Thyroid gland (tissue), 4 donors: Measurements from ENCODE around the gene ABCD1. TPM values are rescaled to one million over a fixed set of nuclear protein-coding genes. Genes with fewer than 3 reads are reported as not detected.
A peak's percentile ranks its signal among the peaks of the same experiment; 100 is the strongest.
"Not testable (repeated sequence)": the region's sequence is repeated elsewhere in the genome, so short reads cannot be mapped to it uniquely, and the experiment has no call there.

ENCODE experiments used
- DNase-seq, 2 donors: peaks; one replicate each; pipeline ENCODE4 v3.0.0-alpha.2; 2019
- H3K27ac ChIP-seq, 3 donors: fragments of 200-600 bp; sonication (generic); 1 replicate in 2 of 3; 2 replicates in 1 of 3; pipeline ENCODE4 v1.5.1; 2016 to 2019; ENCODE audit warnings: mild to moderate bottlenecking in 1 of 3, moderate library complexity in 1 of 3
- H3K27me3 ChIP-seq: fragments of 200-600 bp; sonication (generic); one replicate; pipeline ENCODE4 v1.5.1; 2019
- H3K36me3 ChIP-seq, 2 donors: fragments of 200-600 bp; sonication (generic); one replicate each; pipeline ENCODE4 v1.5.1; 2016 to 2019
- H3K4me1 ChIP-seq, 2 donors: fragments of 200-600 bp; sonication (generic); one replicate each; pipeline ENCODE4 v1.5.1; 2017 to 2019
- H3K4me3 ChIP-seq, 3 donors: fragments of 200-600 bp; sonication (generic); replicated peaks in 1 of 3; 1 replicate in 2 of 3; 2 replicates in 1 of 3; pipeline ENCODE4 v1.5.1; 2016; ENCODE audit warnings: mild to moderate bottlenecking in 1 of 3
- H3K9me3 ChIP-seq: fragments of 200-600 bp; sonication (generic); one replicate; pipeline ENCODE4 v1.5.1; 2017
- CTCF ChIP-seq, 6 experiments: fragments of 200-600 bp in 3 of 6; fragments of 450-650 bp in 3 of 6; sonication (generic) in 3 of 6; IDR thresholded peaks; one replicate each; pipeline ENCODE4 v1.5.1; 2016 to 2019; ENCODE audit warnings: antibody characterized with exemption in 6 of 6, mild to moderate bottlenecking in 2 of 6, inconsistent platforms in 1 of 6, moderate library complexity in 1 of 6
- POLR2A ChIP-seq, 2 donors: fragments of 450-650 bp; IDR thresholded peaks; one replicate each; pipeline ENCODE4 v1.6.1; 2017; ENCODE audit warnings: antibody characterized with exemption in 2 of 2, mild to moderate bottlenecking in 2 of 2, moderate library complexity in 1 of 2
- WGBS, 2 donors: methylation state at CpG; one replicate each; pipeline ENCODE4 v1.1.5; 2017; 5-methylcytosine and 5-hydroxymethylcytosine counted together
- intact Hi-C: fragments of 100-400 bp; cut with DNase I; formaldehyde crosslinking; loops from one replicate; pipeline ENCODE4 v1.15.1; 2023
- total RNA-seq, 4 donors: library from RNA; depleted of rRNA; stranded (reverse); fragments of >200 nt; gene quantifications; one replicate each; pipeline ENCODE4 v1.2.3, GENCODE V29; 2016

ABCD1 gene
- total RNA-seq, 4 donors from 2014 or later = 7.0 to 11.8 (median 8.9) TPM

GRCh38 chrX:153743468-153744209, 19.0 kb downstream of the ABCD1 start:
- DNase-seq = peak; percentile 72 to 82
- 0% methylated on average over 2 of the region's 35 CpGs; no CpG with 5 or more reads in 1 of the 2 donors for WGBS, 2 donors
- peak in 1 of 2 donors; percentile 20 for TF ChIP-seq POLR2A (IDR thresholded peaks at IDR 0.05)
- H3K27ac ChIP-seq, H3K9me3 ChIP-seq, H3K27me3 ChIP-seq, H3K4me3 ChIP-seq, intact Hi-C loops, H3K4me1 ChIP-seq, H3K36me3 ChIP-seq: not testable (repeated sequence)

GRCh38 chrX:153744210-153745066, 19.8 kb downstream of the ABCD1 start:
- no peak overlapping the region for H3K27ac ChIP-seq

GRCh38 chrX:153745067-153745433, 20.4 kb downstream of the ABCD1 start:
- H3K4me3 ChIP-seq, H3K27me3 ChIP-seq, intact Hi-C loops, H3K27ac ChIP-seq, H3K4me1 ChIP-seq, H3K36me3 ChIP-seq, H3K9me3 ChIP-seq, DNase-seq: not testable (repeated sequence)
- WGBS, 2 donors = 20 to 22% methylated on average over 2 to 4 of the region's 12 CpGs

More at GRCh38 chrX:153744210-153745066, 19.8 kb downstream of the ABCD1 start:
- Histone ChIP-seq H3K9me3 (no peaks in the 10 kb centered on the region), H3K27me3 (no peaks in the 10 kb centered on the region), H3K4me3 (no peak overlapping the region), H3K36me3 (no peaks in the 10 kb centered on the region), H3K4me1 (peaks cover 0 to 4% of the 10 kb centered on the region in 2 donors)
- no peak for TF ChIP-seq POLR2A (IDR thresholded peaks at IDR 0.05)
- TF ChIP-seq CTCF (IDR thresholded peaks at IDR 0.05) = no peak
- WGBS, 2 donors = 10 to 26% methylated on average over 7 to 10 of the region's 38 CpGs
- intact Hi-C loops = no loop called here
- DNase-seq = peak; percentile 31 to 38

GRCh38 chrX:153746359-153746758, 21.7 kb downstream of the ABCD1 start:
- intact Hi-C loops = no loop called here
- TF ChIP-seq CTCF (IDR thresholded peaks at IDR 0.05) (no peak), POLR2A (IDR thresholded peaks at IDR 0.05) (no peak)
- Histone ChIP-seq H3K27me3 (no peaks in the 10 kb centered on the region), H3K4me3 (no peak overlapping the region), H3K4me1 (peaks cover 0 to 4% of the 10 kb centered on the region in 2 donors), H3K9me3 (no peaks in the 10 kb centered on the region), H3K27ac (no peak overlapping the region), H3K36me3 (no peaks in the 10 kb centered on the region)
- no peak for DNase-seq
- 71 to 90% methylated on average over 3 of the region's 3 CpGs for WGBS, 2 donors

GRCh38 chrX:153746991-153747390, 22.3 kb downstream of the ABCD1 start:
- H3K36me3 ChIP-seq, H3K4me3 ChIP-seq, H3K27me3 ChIP-seq, H3K27ac ChIP-seq, H3K9me3 ChIP-seq, DNase-seq, H3K4me1 ChIP-seq, intact Hi-C loops: not testable (repeated sequence)
- WGBS, 2 donors = 80 to 87% methylated on average over 5 to 6 of the region's 6 CpGs

GRCh38 chrX:153749017-153749416, 24.4 kb downstream of the ABCD1 start:
- H3K4me3 ChIP-seq, H3K9me3 ChIP-seq, H3K36me3 ChIP-seq, intact Hi-C loops, H3K27ac ChIP-seq, DNase-seq, H3K4me1 ChIP-seq, H3K27me3 ChIP-seq: not testable (repeated sequence)
- WGBS, 2 donors = 86 to 88% methylated on average over 5 of the region's 7 CpGs
